HEK293 (cell line): ENCODE measurements around the gene INPP5A.
A peak's percentile ranks its signal among the peaks of the same experiment; 100 is the strongest.

Experiments
- ATF2 ChIP-seq: fragments of 450-650 bp; formaldehyde crosslinking; IDR thresholded peaks from 2 replicates; pipeline ENCODE4 v1.5.1; 2016; ENCODE audit warnings: missing biosample characterization, missing genetic modification characterization, low read depth
- ELK4 ChIP-seq: IDR thresholded peaks from 2 replicates; pipeline ENCODE4 v1.6.1; 2011; ENCODE audit warnings: mild to moderate bottlenecking, low read depth, low read length, borderline replicate concordance
- GLIS1 ChIP-seq: fragments of 450-650 bp; formaldehyde crosslinking; IDR thresholded peaks from 2 replicates; pipeline ENCODE4 v1.5.1; 2016; ENCODE audit warnings: missing biosample characterization, missing genetic modification characterization
- KLF16 ChIP-seq: fragments of 450-650 bp; formaldehyde crosslinking; IDR thresholded peaks from 2 replicates; pipeline ENCODE4 v1.5.1; 2017; ENCODE audit warnings: missing biosample characterization, missing genetic modification characterization
- KLF7 ChIP-seq: fragments of 450-650 bp; formaldehyde crosslinking; IDR thresholded peaks from 2 replicates; pipeline ENCODE4 v1.5.1; 2016; ENCODE audit warnings: missing biosample characterization, missing genetic modification characterization, borderline replicate concordance
- MZF1 ChIP-seq: fragments of 450-650 bp; formaldehyde crosslinking; IDR thresholded peaks from 2 replicates; pipeline ENCODE4 v1.5.1; 2017; ENCODE audit warnings: missing biosample characterization, missing genetic modification characterization, borderline replicate concordance
- PBX3 ChIP-seq: sonication (generic); formaldehyde crosslinking; IDR thresholded peaks from 2 replicates; pipeline ENCODE4 v1.8.1; 2022; ENCODE audit warnings: mild to moderate bottlenecking, moderate library complexity, missing genetic modification reagents
- PRDM4 ChIP-seq: fragments of 450-650 bp; formaldehyde crosslinking; IDR thresholded peaks from 2 replicates; pipeline ENCODE4 v1.5.1; 2017; ENCODE audit warnings: missing biosample characterization, missing genetic modification characterization
- PRDM6 ChIP-seq: fragments of 450-650 bp; formaldehyde crosslinking; IDR thresholded peaks from 2 replicates; pipeline ENCODE4 v1.5.1; 2017; ENCODE audit warnings: missing biosample characterization, missing genetic modification characterization
- REPIN1 ChIP-seq: fragments of 450-650 bp; formaldehyde crosslinking; IDR thresholded peaks from 2 replicates; pipeline ENCODE4 v1.5.1; 2017; ENCODE audit warnings: missing biosample characterization, missing genetic modification characterization, low read depth
- TSHZ1 ChIP-seq: fragments of 450-650 bp; formaldehyde crosslinking; IDR thresholded peaks from 2 replicates; pipeline ENCODE4 v1.5.1; 2016; ENCODE audit warnings: missing biosample characterization, missing genetic modification characterization, borderline replicate concordance
- ZFHX2 ChIP-seq: fragments of 450-650 bp; formaldehyde crosslinking; conservative IDR thresholded peaks from 2 replicates; pipeline ENCODE4 v1.5.1; 2016; ENCODE audit warnings: missing biosample characterization, missing genetic modification characterization
- ZNF10 ChIP-seq: fragments of 450-650 bp; formaldehyde crosslinking; IDR thresholded peaks from 2 replicates; pipeline ENCODE4 v1.5.1; 2017; ENCODE audit warnings: missing biosample characterization, missing genetic modification characterization
- ZNF132 ChIP-seq: fragments of 450-650 bp; formaldehyde crosslinking; IDR thresholded peaks from 2 replicates; pipeline ENCODE4 v1.5.1; 2017; ENCODE audit warnings: missing biosample characterization, missing genetic modification characterization, borderline replicate concordance
- ZNF133 ChIP-seq: fragments of 450-650 bp; formaldehyde crosslinking; IDR thresholded peaks from 2 replicates; pipeline ENCODE4 v1.5.1; 2016; ENCODE audit warnings: missing biosample characterization, missing genetic modification characterization
- ZNF140 ChIP-seq: fragments of 450-650 bp; formaldehyde crosslinking; IDR thresholded peaks from 2 replicates; pipeline ENCODE4 v1.5.1; 2016; ENCODE audit warnings: missing biosample characterization, missing genetic modification characterization
- ZNF223 ChIP-seq: fragments of 450-650 bp; formaldehyde crosslinking; IDR thresholded peaks from 2 replicates; pipeline ENCODE4 v1.5.1; 2016; ENCODE audit warnings: missing biosample characterization, missing genetic modification characterization
- ZNF248 ChIP-seq: fragments of 450-650 bp; formaldehyde crosslinking; IDR thresholded peaks from 2 replicates; pipeline ENCODE4 v1.5.1; 2017; ENCODE audit warnings: missing biosample characterization, missing genetic modification characterization
- ZNF266 ChIP-seq: fragments of 450-650 bp; formaldehyde crosslinking; IDR thresholded peaks from 2 replicates; pipeline ENCODE4 v1.5.1; 2016; ENCODE audit warnings: missing biosample characterization, missing genetic modification characterization, low read depth
- ZNF292 ChIP-seq: fragments of 450-650 bp; formaldehyde crosslinking; IDR thresholded peaks from 2 replicates; pipeline ENCODE4 v1.5.1; 2016; ENCODE audit warnings: low read depth, missing biosample characterization, missing genetic modification characterization, borderline replicate concordance
- ZNF514 ChIP-seq: fragments of 450-650 bp; formaldehyde crosslinking; IDR thresholded peaks from 2 replicates; pipeline ENCODE4 v1.5.1; 2016; ENCODE audit warnings: missing biosample characterization, missing genetic modification characterization
- ZNF664 ChIP-seq: fragments of 450-650 bp; formaldehyde crosslinking; IDR thresholded peaks from 2 replicates; pipeline ENCODE4 v1.5.1; 2016; ENCODE audit warnings: missing biosample characterization, missing genetic modification characterization
- ZNF670 ChIP-seq: fragments of 450-650 bp; formaldehyde crosslinking; IDR thresholded peaks from 2 replicates; pipeline ENCODE4 v1.5.1; 2016; ENCODE audit warnings: missing biosample characterization, missing genetic modification characterization, low read depth
- ZNF704 ChIP-seq: fragments of 450-650 bp; formaldehyde crosslinking; IDR thresholded peaks from 2 replicates; pipeline ENCODE4 v1.5.1; 2016; ENCODE audit warnings: missing biosample characterization, missing genetic modification characterization
- ZNF76 ChIP-seq: fragments of 450-650 bp; formaldehyde crosslinking; IDR thresholded peaks from 2 replicates; pipeline ENCODE4; 2016; ENCODE audit warnings: low read depth, missing biosample characterization, missing genetic modification characterization, borderline replicate concordance
- ZNF843 ChIP-seq: fragments of 450-650 bp; formaldehyde crosslinking; IDR thresholded peaks from 2 replicates; pipeline ENCODE4 v1.5.1; 2016; ENCODE audit warnings: missing biosample characterization, missing genetic modification characterization

INPP5A gene

DNA sequence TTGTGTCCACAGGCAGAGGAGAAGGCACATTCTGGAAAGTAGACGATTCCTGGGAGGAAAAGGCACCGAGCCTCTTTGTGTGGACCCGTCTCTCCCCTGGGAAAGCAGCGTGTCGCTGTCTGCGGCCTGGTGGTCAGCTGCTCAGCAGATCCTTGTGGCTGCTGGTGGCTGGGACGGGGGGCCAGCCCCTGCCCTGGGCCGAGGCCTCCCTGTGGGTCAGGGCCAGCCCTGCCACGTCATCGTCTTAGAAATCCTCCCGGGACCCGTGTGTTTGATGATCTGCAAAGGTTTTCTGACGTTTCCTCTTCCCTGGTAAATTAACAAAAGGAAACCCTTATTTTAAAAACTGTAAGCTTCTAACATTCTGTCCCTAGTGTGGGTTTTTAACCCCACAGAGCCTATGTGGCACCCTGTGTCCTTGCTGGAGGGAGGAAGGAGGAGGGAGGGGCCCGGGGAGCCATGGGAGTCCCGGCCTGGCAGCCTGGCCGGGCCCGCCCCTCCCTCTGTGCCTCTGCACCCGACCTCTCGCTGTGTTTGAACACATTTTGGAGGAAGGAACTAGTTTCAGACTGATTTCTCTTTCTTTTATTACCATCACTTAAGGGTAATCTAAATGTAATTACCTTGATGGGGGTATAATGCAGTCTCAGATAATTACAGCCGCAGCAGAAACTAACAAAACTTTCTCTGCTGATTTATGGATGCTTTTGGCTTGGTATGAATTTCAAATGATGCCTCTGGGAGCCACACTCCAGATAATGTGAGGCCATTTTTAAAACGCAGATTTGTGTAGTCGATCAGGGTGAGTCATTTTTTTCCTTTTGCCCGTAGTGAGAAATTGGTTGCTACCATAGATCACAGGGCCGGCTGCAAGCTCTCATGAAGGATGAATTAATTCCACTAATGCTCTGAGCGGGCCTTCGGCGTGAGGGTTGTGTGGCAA lies 162.8 kb downstream of the INPP5A start (continued):
- TF ChIP-seq PRDM6 (tag by site-specific recombination) (peak; percentile 100), ZNF140 (tag by site-specific recombination) (no peak), ZNF664 (no peak), ZNF292 (no peak), KLF7 (tag by site-specific recombination) (no peak), ZNF248 (no peak), ELK4 (no peak), REPIN1 (tag by site-specific recombination) (no peak), ZFHX2 (tag by site-specific recombination) (no peak), ZNF76 (tag by site-specific recombination) (peak; percentile 65; the same call in 1 of the 2 replicates), GLIS1 (tag by site-specific recombination) (peak; percentile 97), MZF1 (tag by site-specific recombination) (no peak), ZNF843 (tag by site-specific recombination) (peak; percentile 98), KLF16 (tag by site-specific recombination) (no peak), ZNF10 (no peak), ZNF266 (tag by site-specific recombination) (no peak), ZNF514 (tag by site-specific recombination) (no peak), ZNF132 (tag by site-specific recombination) (no peak), ZNF223 (tag by site-specific recombination) (no peak), ZNF133 (tag by site-specific recombination) (no peak), ZNF704 (tag by site-specific recombination) (no peak), ZNF670 (tag by site-specific recombination) (no peak), ATF2 (tag by site-specific recombination) (0 out of 2 replicates have a peak, but pooled peaks have one; percentile 17), PBX3 (CRISPR knock-in tag) (no peak), PRDM4 (tag by site-specific recombination) (peak; percentile 95), TSHZ1 (tag by site-specific recombination) (peak; percentile 92)
